Immature natural killer cell (primary cell): ENCODE results near the gene ZBTB7C. TPM values are rescaled to one million over a fixed set of nuclear protein-coding genes. Genes with fewer than 3 reads are reported as not detected.

ENCODE experiments used
- DNase-seq, 3 donors: peaks; one replicate each; pipeline ENCODE4 v3.0.0; 2022; ENCODE audit warnings: mixed read lengths in 1 of 3
- H3K27ac Mint-ChIP-seq, 6 donors: one replicate each; pipeline ENCODE4 v1.8.0; 2020; ENCODE audit warnings: mixed read lengths in 6 of 6, mild to moderate bottlenecking in 5 of 6, inconsistent platforms in 4 of 6, moderate library complexity in 3 of 6
- H3K27me3 Mint-ChIP-seq, 3 donors: one replicate each; pipeline ENCODE4 v1.8.0; 2020 to 2021; ENCODE audit warnings: low read depth in 3 of 3, mild to moderate bottlenecking in 3 of 3, mixed read lengths in 3 of 3, moderate library complexity in 3 of 3, inconsistent platforms in 1 of 3
- H3K36me3 Mint-ChIP-seq, 3 donors: one replicate each; pipeline ENCODE4 v1.8.0; 2020; ENCODE audit warnings: mixed read lengths in 3 of 3, inconsistent platforms in 2 of 3, mild to moderate bottlenecking in 2 of 3
- H3K4me1 Mint-ChIP-seq, 2 donors: one replicate each; pipeline ENCODE4 v1.8.0; 2020; ENCODE audit warnings: inconsistent platforms in 2 of 2, mild to moderate bottlenecking in 2 of 2, mixed read lengths in 2 of 2, moderate library complexity in 1 of 2
- H3K4me3 Mint-ChIP-seq, 5 donors: one replicate each; pipeline ENCODE4 v1.8.0; 2020; ENCODE audit warnings: mild to moderate bottlenecking in 5 of 5, mixed read lengths in 5 of 5, inconsistent platforms in 3 of 5, moderate library complexity in 3 of 5
- H3K9me3 Mint-ChIP-seq, 6 donors: one replicate each; pipeline ENCODE4 v1.8.0; 2020; ENCODE audit warnings: mild to moderate bottlenecking in 6 of 6, mixed read lengths in 6 of 6, inconsistent platforms in 4 of 6, moderate library complexity in 3 of 6
- polyA plus RNA-seq, 3 donors: library from polyadenylated mRNA; unstranded; fragments of 300-500 nt; fragmentation: Illumina TruSeq; gene quantifications; one replicate each; pipeline ENCODE4 v1.2.3, GENCODE V29; 2021

ZBTB7C gene
- polyA plus RNA-seq, 3 donors from 2014 or later = not detected

GRCh38 chr18:48035556-48035860 lies 373.7 kb downstream of the ZBTB7C start:
- Mint-ChIP-seq H3K4me3 (no peak overlapping the region), H3K36me3 (no peaks in the 10 kb centered on the region), H3K9me3 (no peaks in the 10 kb centered on the region), H3K27ac (no peak overlapping the region), H3K27me3 (peaks cover 0 to 3% (median 3%) of the 10 kb centered on the region in 3 donors), H3K4me1 (no peaks in the 10 kb centered on the region)
- DNase-seq = no peak

GRCh38 chr18:48034651-48035555 lies 374.3 kb downstream of the ZBTB7C start:
- no peak for DNase-seq
- no peaks in the 10 kb centered on the region for H3K4me1 Mint-ChIP-seq
- no peaks in the 10 kb centered on the region for H3K36me3 Mint-ChIP-seq
- H3K4me3 Mint-ChIP-seq = no peak overlapping the region
- no peak overlapping the region for H3K27ac Mint-ChIP-seq
- peaks cover 0 to 4% (median 3%) of the 10 kb centered on the region in 3 donors for H3K27me3 Mint-ChIP-seq
- H3K9me3 Mint-ChIP-seq = peaks cover 0 to 2% (median 0%) of the 10 kb centered on the region in 6 donors

GRCh38 chr18:48033790-48034650 lies 375.2 kb downstream of the ZBTB7C start:
- H3K4me3 Mint-ChIP-seq = no peak overlapping the region
- peaks cover 0 to 4% (median 3%) of the 10 kb centered on the region in 3 donors for H3K27me3 Mint-ChIP-seq

GRCh38 chr18:48032876-48033789 lies 376.1 kb downstream of the ZBTB7C start:
- H3K27ac Mint-ChIP-seq = no peak overlapping the region
- peaks cover 0 to 4% (median 3%) of the 10 kb centered on the region in 3 donors for H3K27me3 Mint-ChIP-seq
- DNase-seq = no peak
- H3K4me3 Mint-ChIP-seq = no peak overlapping the region
- peaks cover 0 to 2% (median 0%) of the 10 kb centered on the region in 6 donors for H3K9me3 Mint-ChIP-seq
- H3K36me3 Mint-ChIP-seq = no peaks in the 10 kb centered on the region
- no peaks in the 10 kb centered on the region for H3K4me1 Mint-ChIP-seq

More at GRCh38 chr18:48033790-48034650, 375.2 kb downstream of the ZBTB7C start:
- DNase-seq = no peak
- Mint-ChIP-seq H3K4me1 (no peaks in the 10 kb centered on the region), H3K36me3 (no peaks in the 10 kb centered on the region), H3K9me3 (peaks cover 0 to 2% (median 0%) of the 10 kb centered on the region in 6 donors), H3K27ac (no peak overlapping the region)

- Mint-ChIP-seq H3K4me1 (no peaks in the 10 kb centered on the region), H3K9me3 (peaks cover 0 to 2% (median 0%) of the 10 kb centered on the region in 6 donors), H3K4me3 (no peak overlapping the region), H3K36me3 (no peaks in the 10 kb centered on the region), H3K27me3 (peaks cover 0 to 4% (median 3%) of the 10 kb centered on the region in 3 donors), H3K27ac (no peak overlapping the region)
- no peak for DNase-seq
These were observed 377.5 kb downstream of the ZBTB7C start for GRCh38 chr18:48031641-48032040.

- peaks cover under 1 to 4% (median 3%) of the 10 kb centered on the region in 3 donors for H3K27me3 Mint-ChIP-seq
- no peaks in the 10 kb centered on the region for H3K4me1 Mint-ChIP-seq
- no peak overlapping the region for H3K4me3 Mint-ChIP-seq
- no peaks in the 10 kb centered on the region for H3K36me3 Mint-ChIP-seq
- no peak for DNase-seq
- H3K9me3 Mint-ChIP-seq = peaks cover 0 to 2% (median 0%) of the 10 kb centered on the region in 6 donors
- H3K27ac Mint-ChIP-seq = no peak overlapping the region
These were observed 378.3 kb downstream of the ZBTB7C start for GRCh38 chr18:48030616-48031480.

GRCh38 chr18:48029296-48029986 lies 379.7 kb downstream of the ZBTB7C start:
- Mint-ChIP-seq H3K4me1 (no peaks in the 10 kb centered on the region), H3K27ac (no peak overlapping the region)

GRCh38 chr18:48028696-48029095 lies 380.5 kb downstream of the ZBTB7C start:
- no peaks in the 10 kb centered on the region for H3K4me1 Mint-ChIP-seq
- peaks cover 0 to 10% (median 4%) of the 10 kb centered on the region in 3 donors for H3K27me3 Mint-ChIP-seq
- H3K27ac Mint-ChIP-seq = peak overlapping the region in 1 of 6 donors; percentile 53
- no peak overlapping the region for H3K4me3 Mint-ChIP-seq
- no peaks in the 10 kb centered on the region for H3K36me3 Mint-ChIP-seq
- no peak for DNase-seq
- H3K9me3 Mint-ChIP-seq = peaks cover 0 to 2% (median 0%) of the 10 kb centered on the region in 6 donors

More at GRCh38 chr18:48029296-48029986, 379.7 kb downstream of the ZBTB7C start:
- H3K4me3 Mint-ChIP-seq = no peak overlapping the region
- peaks cover 0 to 2% (median 0%) of the 10 kb centered on the region in 6 donors for H3K9me3 Mint-ChIP-seq
- DNase-seq = no peak
- H3K27me3 Mint-ChIP-seq = peaks cover 1 to 10% (median 4%) of the 10 kb centered on the region in 3 donors
- no peaks in the 10 kb centered on the region for H3K36me3 Mint-ChIP-seq

GRCh38 chr18:48028081-48028480 lies 381.1 kb downstream of the ZBTB7C start:
- H3K27ac Mint-ChIP-seq = no peak overlapping the region
- no peak for DNase-seq
- no peak overlapping the region for H3K4me3 Mint-ChIP-seq
- peaks cover 0 to 2% (median 0%) of the 10 kb centered on the region in 6 donors for H3K9me3 Mint-ChIP-seq
- no peaks in the 10 kb centered on the region for H3K4me1 Mint-ChIP-seq
- H3K27me3 Mint-ChIP-seq = peaks cover 0 to 10% (median 3%) of the 10 kb centered on the region in 3 donors
- no peaks in the 10 kb centered on the region for H3K36me3 Mint-ChIP-seq

- Mint-ChIP-seq H3K4me1 (peaks cover 0 to 4% of the 10 kb centered on the region in 2 donors), H3K36me3 (no peaks in the 10 kb centered on the region), H3K4me3 (no peak overlapping the region), H3K27ac (no peak overlapping the region), H3K9me3 (peaks cover 0 to 2% (median 0%) of the 10 kb centered on the region in 6 donors), H3K27me3 (peaks cover 2 to 15% (median 5%) of the 10 kb centered on the region in 3 donors)
- DNase-seq = no peak
These were observed 381.7 kb downstream of the ZBTB7C start for GRCh38 chr18:48027401-48027963.

GRCh38 chr18:48026216-48026615 lies 383.0 kb downstream of the ZBTB7C start:
- no peaks in the 10 kb centered on the region for H3K36me3 Mint-ChIP-seq
- no peak overlapping the region for H3K4me3 Mint-ChIP-seq
- peaks cover 0 to 2% (median 0%) of the 10 kb centered on the region in 6 donors for H3K9me3 Mint-ChIP-seq
- H3K27ac Mint-ChIP-seq = no peak overlapping the region
- peaks cover 0 to 6% of the 10 kb centered on the region in 2 donors for H3K4me1 Mint-ChIP-seq
- no peak for DNase-seq
- H3K27me3 Mint-ChIP-seq = peaks cover 2 to 17% (median 6%) of the 10 kb centered on the region in 3 donors
